ENCODE measurements around the gene MEF2C.

GRCh38 chr5:88883059-88883835 is at the start of gene MEF2C:
- peak; percentile 89 to 95 (median 92) for TF ChIP-seq POLR2AphosphoS5 (IDR thresholded peaks at IDR 0.05)
- no peak for TF ChIP-seq CTCF (IDR thresholded peaks at IDR 0.05)
- peak; percentile 38 to 80 for TF ChIP-seq POLR2A (IDR thresholded peaks at IDR 0.05)
- no peak for TF ChIP-seq EP300 (IDR thresholded peaks at IDR 0.05)

Data from sigmoid colon (tissue), 4 donors.